HepG2 (cell line): ENCODE results near the gene RANBP2. TPM values are rescaled to one million over a fixed set of nuclear protein-coding genes. Genes with fewer than 3 reads are reported as not detected.
"Not testable (repeated sequence)": the region's sequence is repeated elsewhere in the genome, so short reads cannot be mapped to it uniquely, and the experiment has no call there.

Source experiments
- ATAC-seq: fragments of 200-7000 bp; cut with Tn5 transposase; 3 replicates; pipeline ENCODE4 v1.9.1; 2020; ENCODE audit warnings: mild to moderate bottlenecking, moderate library complexity
- BruUV-seq: library from RNA; stranded (reverse); fragments of 400-500 nt; replicated peaks from 2 replicates; lab custom pipeline; 2021; lab: Mats Ljungman, UMichigan
- CTCF ChIA-PET: fragments of 300-600 bp; formaldehyde crosslinking; extraction: SDS; loops from one replicate; lab custom pipeline; 2021; ENCODE audit warnings: low total read pairs, inconsistent platforms, low intra/inter-chr PET ratio; lab: Yijun Ruan, JAX
- POLR2A ChIA-PET: fragments of 350-600 bp; sonication (Branson Sonifier 250); formaldehyde crosslinking; loops from one replicate; lab custom pipeline; 2020; ENCODE audit warnings: antibody characterized with exemption, inconsistent platforms; lab: Yijun Ruan, JAX
- DNase-seq: peaks from one replicate; pipeline ENCODE4 v3.0.0-alpha.2; 2015; ENCODE audit warnings: low spot score
- FAIRE-seq: peaks from 3 replicates; lab custom pipeline; 2011; peaks lifted over from hg19 to GRCh38; lab: Jason Lieb, UNC
- H2AFZ ChIP-seq: one replicate; pipeline ENCODE4 v1.6.1; 2011; ENCODE audit warnings: low read length, inconsistent platforms
- H3K27ac ChIP-seq: fragments of 300-600 bp; 3 replicates; pipeline ENCODE4 v1.8.0; 2011; ENCODE audit warnings: mixed run types, mild to moderate bottlenecking, mixed read lengths, low read length, inconsistent platforms; ENCODE audit not compliant: insufficient read depth; ENCODE audit errors: extremely low read length
- H3K27me3 ChIP-seq, 2 experiments: fragments of 200-600 bp in 1 of 2; 2 replicates in 1 of 2; 3 replicates in 1 of 2; pipeline versions ENCODE4 v1.6.0 to v1.8.0; 2011; ENCODE audit warnings: low read length in 2 of 2, mild to moderate bottlenecking in 2 of 2, moderate library complexity in 2 of 2, inconsistent platforms in 1 of 2; ENCODE audit not compliant: insufficient read depth in 2 of 2, control insufficient read depth in 1 of 2
- H3K36me3 ChIP-seq, 2 experiments: fragments of 200-600 bp in 1 of 2; replicated peaks in 1 of 2; 2 replicates in 1 of 2; 3 replicates in 1 of 2; pipeline versions ENCODE4 v1.5.1 to v1.8.0; 2011; ENCODE audit warnings: low read length in 2 of 2, inconsistent platforms in 1 of 2; ENCODE audit not compliant: insufficient read depth in 2 of 2, control insufficient read depth in 1 of 2
- H3K4me1 ChIP-seq: 2 replicates; pipeline ENCODE4 v1.5.1; 2012; ENCODE audit warnings: low read length, inconsistent platforms; ENCODE audit not compliant: insufficient read depth
- H3K4me2 ChIP-seq: 2 replicates; pipeline ENCODE4 v1.6.0; 2011; ENCODE audit warnings: low read depth, low read length, inconsistent platforms
- H3K4me3 ChIP-seq, 3 experiments: fragments of 200-600 bp in 1 of 3; sonication (generic), shearing (Covaris generic) in 1 of 3; replicated peaks in 1 of 3; 2 replicates each; pipeline ENCODE4 v1.5.1; 2011 to 2016; ENCODE audit warnings: low read length in 3 of 3, inconsistent platforms in 2 of 3, low read depth in 2 of 3, mild to moderate bottlenecking in 2 of 3, control low read depth in 1 of 3, mixed read lengths in 1 of 3; ENCODE audit not compliant: insufficient read depth in 1 of 3
- H3K79me2 ChIP-seq: one replicate; pipeline ENCODE4 v1.6.1; 2011; ENCODE audit warnings: low read length, inconsistent platforms; ENCODE audit not compliant: insufficient read depth
- H3K9ac ChIP-seq: 2 replicates; pipeline ENCODE4 v1.6.0; 2011; ENCODE audit warnings: mild to moderate bottlenecking, low read depth, low read length, inconsistent platforms; ENCODE audit not compliant: insufficient read depth
- H3K9me3 ChIP-seq: 2 replicates; pipeline ENCODE4 v1.5.1; 2012; ENCODE audit warnings: mild to moderate bottlenecking, low read length
- H4K20me1 ChIP-seq: 2 replicates; pipeline ENCODE4 v1.6.0; 2011; ENCODE audit warnings: inconsistent platforms, mild to moderate bottlenecking, low read length, moderate library complexity; ENCODE audit not compliant: insufficient read depth
- CREB1 ChIP-seq, 2 experiments: fragments of 450-650 bp in 1 of 2; IDR thresholded peaks; 2 replicates each; pipeline ENCODE4 v1.6.1; 2016 to 2017; ENCODE audit warnings: control low read depth in 1 of 2, mild to moderate bottlenecking in 1 of 2, missing compliant biosample characterization in 1 of 2, missing genetic modification characterization in 1 of 2
- WGBS: methylation state at CpG from one replicate; pipeline ENCODE4 v1.1.6; 2017; ENCODE audit warnings: low lambda C conversion rate; 5-methylcytosine and 5-hydroxymethylcytosine counted together
- in situ Hi-C: cut with HindIII; loops from 2 replicates; pipeline ENCODE4 v1.10.0; 2017; ENCODE audit warnings: low pct_unique_long_range_greater_than_20kb; ENCODE audit not compliant: extremely low pct_ligation_motif_present
- intact Hi-C: fragments of 100-400 bp; cut with micrococcal nuclease; formaldehyde crosslinking; loops from one replicate; pipeline ENCODE4 v1.10.0; 2022; ENCODE audit not compliant: unreplicated experiment
- polyA plus RNA-seq, 8 experiments: library from polyadenylated mRNA; depleted of rRNA in 3 of 8; stranded (reverse) in 7 of 8; unstranded in 1 of 8; fragments of >200 nt; fragmentation: Illumina TruSeq in 4 of 8; extraction: Trizol in 4 of 8; gene quantifications; 2 replicates each; pipeline versions ENCODE4 v1.2.1 to v1.2.3, GENCODE V29; 2011 to 2016; ENCODE audit warnings: low read depth in 4 of 8, missing spikeins in 1 of 8, mixed read lengths in 1 of 8; ENCODE audit not compliant: insufficient read depth in 1 of 8
- total RNA-seq, 5 experiments: library from RNA; depleted of rRNA; stranded (reverse); fragments of >200 nt; fragmentation: Illumina TruSeq; extraction: Trizol; gene quantifications; 2 replicates each; pipeline ENCODE4 v1.2.3, GENCODE V29; 2016; ENCODE audit warnings: low read depth in 1 of 5

Gene RANBP2
- total and polyA plus RNA-seq, 2 of the 13 experiments (the other 11 are each of a cell fraction or from before 2014, with no cell fraction given): 12.2 to 87.0 TPM

- BruUV-seq, intact Hi-C loops, ATAC-seq: not testable (repeated sequence)
Observed at GRCh38 chr2:108762618-108763017, 43.3 kb downstream of the RANBP2 start.

DNA sequence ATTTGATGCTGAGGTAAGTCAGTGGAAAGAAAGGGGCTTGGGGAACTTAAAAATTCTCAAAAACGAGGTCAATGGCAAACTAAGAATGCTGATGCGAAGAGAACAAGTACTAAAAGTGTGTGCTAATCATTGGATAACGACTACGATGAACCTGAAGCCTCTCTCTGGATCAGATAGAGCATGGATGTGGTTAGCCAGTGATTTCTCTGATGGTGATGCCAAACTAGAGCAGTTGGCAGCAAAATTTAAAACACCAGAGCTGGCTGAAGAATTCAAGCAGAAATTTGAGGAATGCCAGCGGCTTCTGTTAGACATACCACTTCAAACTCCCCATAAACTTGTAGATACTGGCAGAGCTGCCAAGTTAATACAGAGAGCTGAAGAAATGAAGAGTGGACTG, 47.4 kb downstream of the RANBP2 start:
- TSS peak; percentile 16 for BruUV-seq
- POLR2A ChIA-PET, intact Hi-C loops, H3K4me2 ChIP-seq, FAIRE-seq, DNase-seq, H3K27me3 ChIP-seq, ATAC-seq, H2AFZ ChIP-seq, H3K79me2 ChIP-seq, in situ Hi-C loops, H3K4me3 ChIP-seq, H3K9ac ChIP-seq, H4K20me1 ChIP-seq, H3K9me3 ChIP-seq, H3K27ac ChIP-seq, H3K4me1 ChIP-seq, CTCF ChIA-PET: not testable (repeated sequence)
- WGBS: 95% methylated on average over 5 of the region's 5 CpGs
- peaks cover 20 to 50% of the 10 kb centered on the region in 2 experiments for H3K36me3 ChIP-seq

More at GRCh38 chr2:108762618-108763017, 43.3 kb downstream of the RANBP2 start:
- H3K79me2 ChIP-seq; CTCF ChIA-PET; H3K4me2 ChIP-seq; H3K9ac ChIP-seq; H4K20me1 ChIP-seq; in situ Hi-C loops; H3K27me3 ChIP-seq; H3K27ac ChIP-seq; H3K4me3 ChIP-seq; H3K9me3 ChIP-seq; DNase-seq; H2AFZ ChIP-seq; FAIRE-seq; POLR2A ChIA-PET; H3K4me1 ChIP-seq; TF ChIP-seq CREB1 (CRISPR knock-in tag; IDR thresholded peaks at IDR 0.05): not testable (repeated sequence)
- peaks cover 20 to 41% of the 10 kb centered on the region in 2 experiments for H3K36me3 ChIP-seq
- peak; percentile 48; the same call in 1 of the 2 replicates for TF ChIP-seq CREB1 (IDR thresholded peaks at IDR 0.05)

DNA sequence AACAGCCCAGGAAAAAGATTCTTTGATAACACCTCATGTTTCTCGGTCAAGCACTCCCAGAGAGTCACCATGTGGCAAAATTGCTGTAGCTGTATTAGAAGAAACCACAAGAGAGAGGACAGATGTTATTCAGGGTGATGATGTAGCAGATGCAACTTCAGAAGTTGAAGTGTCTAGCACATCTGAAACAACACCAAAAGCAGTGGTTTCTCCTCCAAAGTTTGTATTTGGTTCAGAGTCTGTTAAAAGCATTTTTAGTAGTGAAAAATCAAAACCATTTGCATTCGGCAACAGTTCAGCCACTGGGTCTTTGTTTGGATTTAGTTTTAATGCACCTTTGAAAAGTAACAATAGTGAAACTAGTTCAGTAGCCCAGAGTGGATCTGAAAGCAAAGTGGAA, 48.6 kb downstream of the RANBP2 start:
- DNase-seq, CTCF ChIA-PET, H3K9ac ChIP-seq, ATAC-seq, H3K4me3 ChIP-seq, intact Hi-C loops, H4K20me1 ChIP-seq, H3K4me1 ChIP-seq, H3K27ac ChIP-seq, H3K4me2 ChIP-seq, in situ Hi-C loops, H3K9me3 ChIP-seq, BruUV-seq, H3K79me2 ChIP-seq, H3K27me3 ChIP-seq, POLR2A ChIA-PET, H2AFZ ChIP-seq, FAIRE-seq: not testable (repeated sequence)
- peaks cover 21 to 58% of the 10 kb centered on the region in 2 experiments for H3K36me3 ChIP-seq
- 97% methylated on average over 2 of the region's 2 CpGs for WGBS
